B cell (primary cell): ENCODE data around the gene ZNF57.

ENCODE experiments used
- EZH2 ChIP-seq: IDR thresholded peaks from 2 replicates; pipeline ENCODE4 v1.6.1; 2012; ENCODE audit warnings: borderline replicate concordance, low read depth, mild to moderate bottlenecking, moderate library complexity, low read length; ENCODE audit not compliant: insufficient read depth, poor library complexity, severe bottlenecking
- TF ChIP-seq, protein P1 (sequence below): fragments of 200-600 bp; IDR thresholded peaks from one replicate; pipeline ENCODE4 v1.8.0; 2022; ENCODE audit warnings: antibody characterized with exemption, mild to moderate bottlenecking

DNA sequence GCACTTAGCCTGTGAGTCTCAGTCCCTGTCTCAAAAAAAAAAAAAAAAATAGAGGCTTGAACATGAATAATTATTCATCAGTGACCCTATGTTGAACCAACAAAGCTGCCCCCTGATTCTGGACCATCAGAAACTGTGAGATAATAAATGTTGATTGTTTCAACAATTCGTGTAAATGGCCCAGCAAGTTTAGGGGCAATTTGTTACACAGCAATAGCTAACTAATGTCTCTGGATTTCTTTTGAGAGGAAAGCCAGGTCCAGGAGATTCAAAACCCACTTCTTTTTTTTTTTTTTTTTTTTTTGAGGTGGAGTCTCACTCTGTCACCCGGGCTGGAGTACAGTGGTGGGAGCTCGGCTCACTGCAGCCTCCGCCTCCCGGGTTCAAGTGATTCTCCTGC lies 64.1 kb downstream of the ZNF57 start:
- TF ChIP-seq, protein P1, sequence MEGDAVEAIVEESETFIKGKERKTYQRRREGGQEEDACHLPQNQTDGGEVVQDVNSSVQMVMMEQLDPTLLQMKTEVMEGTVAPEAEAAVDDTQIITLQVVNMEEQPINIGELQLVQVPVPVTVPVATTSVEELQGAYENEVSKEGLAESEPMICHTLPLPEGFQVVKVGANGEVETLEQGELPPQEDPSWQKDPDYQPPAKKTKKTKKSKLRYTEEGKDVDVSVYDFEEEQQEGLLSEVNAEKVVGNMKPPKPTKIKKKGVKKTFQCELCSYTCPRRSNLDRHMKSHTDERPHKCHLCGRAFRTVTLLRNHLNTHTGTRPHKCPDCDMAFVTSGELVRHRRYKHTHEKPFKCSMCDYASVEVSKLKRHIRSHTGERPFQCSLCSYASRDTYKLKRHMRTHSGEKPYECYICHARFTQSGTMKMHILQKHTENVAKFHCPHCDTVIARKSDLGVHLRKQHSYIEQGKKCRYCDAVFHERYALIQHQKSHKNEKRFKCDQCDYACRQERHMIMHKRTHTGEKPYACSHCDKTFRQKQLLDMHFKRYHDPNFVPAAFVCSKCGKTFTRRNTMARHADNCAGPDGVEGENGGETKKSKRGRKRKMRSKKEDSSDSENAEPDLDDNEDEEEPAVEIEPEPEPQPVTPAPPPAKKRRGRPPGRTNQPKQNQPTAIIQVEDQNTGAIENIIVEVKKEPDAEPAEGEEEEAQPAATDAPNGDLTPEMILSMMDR = no peak
- no peak for TF ChIP-seq EZH2
